CD4-positive, alpha-beta T cell treated with Interleukin-15 for 4 hours (primary cell): ENCODE results near the gene ART3.

Source experiments
- DNase-seq: peaks from one replicate; pipeline ENCODE4 v3.0.0-alpha.2; 2020; ENCODE audit warnings: low spot score

The ART3 gene

GRCh38 chr4:76072760-76073159 lies 1.7 kb upstream of the ART3 start:
- DNase-seq = no peak

- DNase-seq = no peak
Observed at GRCh38 chr4:76074993-76075600, 588 bp downstream of the ART3 start.

DNA sequence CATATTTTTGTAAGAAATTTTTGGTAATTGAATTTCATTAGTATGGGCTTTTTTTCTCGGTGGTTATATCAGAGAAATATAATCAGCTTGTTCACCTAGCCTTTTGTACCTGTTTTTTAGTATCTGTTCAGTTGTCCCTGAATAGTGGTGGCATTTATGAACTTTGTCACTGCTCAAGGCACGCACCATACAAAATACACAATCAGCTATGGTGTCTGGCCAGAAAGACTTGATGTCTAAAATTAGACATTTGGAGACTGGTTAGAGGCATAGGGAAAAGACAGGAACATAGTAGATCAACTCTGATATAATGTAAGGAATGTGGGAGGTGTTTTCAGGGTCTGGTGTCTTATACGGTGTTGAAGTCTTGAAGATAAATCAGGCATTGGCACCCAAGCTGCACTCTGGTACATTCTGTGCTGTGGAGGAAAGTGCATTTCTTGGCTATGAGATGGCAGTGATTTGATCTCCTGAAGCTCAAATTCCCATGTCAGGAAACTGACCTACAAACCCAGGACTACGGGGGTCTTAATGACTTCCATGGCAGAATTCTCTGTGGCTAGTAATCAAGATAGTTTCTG lies 3.6 kb downstream of the ART3 start:
- no peak for DNase-seq

- DNase-seq = no peak
Observed at GRCh38 chr4:76083386-76083988, 9.0 kb downstream of the ART3 start.

DNA sequence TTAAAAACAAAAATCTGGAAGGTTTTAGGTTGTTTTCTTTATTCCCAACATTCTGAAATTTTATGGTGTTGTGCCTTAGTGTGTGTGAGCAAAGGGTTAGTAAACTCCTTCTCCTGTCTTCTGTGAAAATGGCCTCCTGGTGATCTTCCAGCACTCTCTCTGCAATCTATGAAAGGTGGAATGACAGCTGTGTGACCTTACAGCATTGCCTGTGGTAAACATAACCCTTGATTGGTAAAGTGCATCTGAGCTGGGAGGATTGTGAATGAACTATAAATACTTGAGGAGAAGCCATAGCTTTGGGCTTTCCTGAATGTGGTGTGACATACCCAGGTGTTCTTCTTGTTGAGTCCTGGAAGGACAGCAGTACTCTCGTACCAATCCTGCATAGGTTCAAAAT lies 10.0 kb downstream of the ART3 start:
- DNase-seq = no peak

- DNase-seq = no peak
Observed at GRCh38 chr4:76087007-76087769, 12.7 kb downstream of the ART3 start.

DNA sequence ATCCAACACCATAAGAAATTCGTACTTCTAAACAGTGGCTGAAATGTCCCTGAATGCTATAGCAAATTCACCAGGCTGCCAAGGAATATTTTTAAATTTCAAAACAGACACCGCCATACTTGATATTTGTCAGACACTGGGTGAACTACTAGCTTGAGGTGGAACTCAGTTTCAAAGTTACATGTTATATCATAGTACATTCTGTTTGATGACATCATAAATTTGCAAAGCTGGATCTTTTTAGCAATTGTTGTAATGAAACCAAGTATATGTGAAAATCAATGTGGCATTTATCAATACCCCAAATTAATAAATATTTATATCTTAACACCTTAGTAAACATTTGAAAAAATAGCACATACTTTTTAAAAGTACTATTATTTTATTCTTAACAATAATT lies 14.2 kb downstream of the ART3 start:
- no peak for DNase-seq

- peak; percentile 3 for DNase-seq
Observed at GRCh38 chr4:76090241-76090691, 15.8 kb downstream of the ART3 start.

GRCh38 chr4:76091052-76091451 lies 16.5 kb downstream of the ART3 start:
- no peak for DNase-seq

- no peak for DNase-seq
Observed at GRCh38 chr4:76095568-76095967, 21.1 kb downstream of the ART3 start.

- DNase-seq = no peak
Observed at GRCh38 chr4:76096076-76096475, 21.6 kb downstream of the ART3 start.

- no peak for DNase-seq
Observed at GRCh38 chr4:76105652-76106051, 31.1 kb downstream of the ART3 start.

DNA sequence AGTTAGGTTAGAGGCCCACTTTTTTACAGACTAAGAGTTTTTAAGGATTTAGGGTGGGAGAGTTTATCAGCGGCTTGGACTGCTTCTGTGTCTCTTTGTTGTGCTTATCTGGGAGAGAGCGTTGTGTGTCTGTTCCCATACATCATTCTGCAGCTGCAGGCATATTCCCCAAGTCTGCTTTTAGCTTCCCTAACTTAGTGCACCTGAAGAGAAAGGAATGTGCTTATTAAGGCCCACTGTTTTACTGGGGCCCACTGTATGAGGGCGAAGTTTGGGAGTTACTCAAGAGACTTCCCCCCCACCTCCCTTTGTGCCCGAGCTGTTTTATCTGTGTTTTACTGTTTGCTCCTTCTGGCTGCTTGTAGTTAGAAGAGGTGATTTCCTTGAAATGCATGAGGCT lies 31.9 kb downstream of the ART3 start:
- DNase-seq = no peak

- DNase-seq = no peak
Observed at GRCh38 chr4:76108467-76109181, 34.1 kb downstream of the ART3 start.

GRCh38 chr4:76116821-76117220 lies 42.3 kb downstream of the ART3 start:
- no peak for DNase-seq

- DNase-seq = no peak
Observed at GRCh38 chr4:76117536-76117935, 43.0 kb downstream of the ART3 start.

GRCh38 chr4:76120199-76120598 lies 45.7 kb downstream of the ART3 start:
- DNase-seq = no peak

DNA sequence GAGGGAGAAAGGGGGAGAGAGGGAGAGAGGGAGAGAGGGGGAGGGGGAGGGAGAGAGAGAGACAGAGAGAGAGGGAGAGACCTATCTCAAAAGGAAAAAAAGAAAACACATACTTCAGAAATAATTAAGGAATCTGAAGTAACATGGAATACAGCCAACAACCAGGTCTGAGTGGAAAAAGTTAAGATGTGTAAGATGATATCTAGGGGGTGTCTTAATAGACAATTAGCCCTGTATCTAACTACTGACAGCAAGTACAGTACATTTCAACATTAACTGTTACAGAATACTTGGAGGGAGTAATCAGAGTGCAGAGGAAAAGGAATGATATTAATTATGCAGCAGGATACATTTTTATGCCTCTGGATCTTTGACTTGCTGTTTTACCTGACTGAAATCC lies 51.3 kb downstream of the ART3 start:
- DNase-seq = no peak

DNA sequence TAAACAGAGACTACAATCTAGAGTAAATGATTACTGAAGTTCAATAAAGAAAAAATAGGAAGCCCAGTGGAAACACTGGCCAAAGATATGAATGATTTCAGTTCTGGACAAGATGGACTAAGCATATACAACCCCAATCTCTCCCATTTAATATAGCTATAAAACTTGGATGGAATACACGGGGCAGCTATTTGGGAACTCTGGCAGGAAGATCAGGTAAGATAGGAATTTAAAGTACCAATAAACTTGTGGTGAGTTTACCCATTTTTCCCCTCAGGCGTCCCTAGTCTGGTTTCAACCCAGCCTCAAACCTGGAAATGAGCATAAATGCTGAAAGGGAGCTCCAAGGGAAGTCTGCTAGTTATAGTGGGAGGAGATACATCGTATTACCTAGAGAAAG lies 53.2 kb downstream of the ART3 start:
- no peak for DNase-seq

GRCh38 chr4:76141241-76141640 lies 66.7 kb downstream of the ART3 start:
- no peak for DNase-seq

DNA sequence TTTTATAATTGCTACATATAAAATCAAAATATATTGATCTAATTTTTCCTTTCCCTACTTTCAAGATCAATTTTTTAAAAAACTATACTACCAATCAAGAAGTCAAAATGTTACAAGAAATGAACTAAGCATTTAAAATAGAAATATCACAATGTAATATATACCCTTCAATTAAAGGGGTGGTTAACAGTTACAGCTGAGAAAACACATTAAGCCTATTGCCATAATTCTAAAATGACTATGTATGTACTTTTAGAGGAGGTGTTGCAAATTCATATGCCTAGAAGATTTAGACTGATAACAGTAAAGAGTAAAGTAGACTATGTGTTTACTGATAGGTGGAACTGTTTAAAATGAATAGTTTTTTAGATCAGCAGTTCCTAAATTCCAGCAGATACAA lies 70.0 kb downstream of the ART3 start:
- DNase-seq = no peak

DNA sequence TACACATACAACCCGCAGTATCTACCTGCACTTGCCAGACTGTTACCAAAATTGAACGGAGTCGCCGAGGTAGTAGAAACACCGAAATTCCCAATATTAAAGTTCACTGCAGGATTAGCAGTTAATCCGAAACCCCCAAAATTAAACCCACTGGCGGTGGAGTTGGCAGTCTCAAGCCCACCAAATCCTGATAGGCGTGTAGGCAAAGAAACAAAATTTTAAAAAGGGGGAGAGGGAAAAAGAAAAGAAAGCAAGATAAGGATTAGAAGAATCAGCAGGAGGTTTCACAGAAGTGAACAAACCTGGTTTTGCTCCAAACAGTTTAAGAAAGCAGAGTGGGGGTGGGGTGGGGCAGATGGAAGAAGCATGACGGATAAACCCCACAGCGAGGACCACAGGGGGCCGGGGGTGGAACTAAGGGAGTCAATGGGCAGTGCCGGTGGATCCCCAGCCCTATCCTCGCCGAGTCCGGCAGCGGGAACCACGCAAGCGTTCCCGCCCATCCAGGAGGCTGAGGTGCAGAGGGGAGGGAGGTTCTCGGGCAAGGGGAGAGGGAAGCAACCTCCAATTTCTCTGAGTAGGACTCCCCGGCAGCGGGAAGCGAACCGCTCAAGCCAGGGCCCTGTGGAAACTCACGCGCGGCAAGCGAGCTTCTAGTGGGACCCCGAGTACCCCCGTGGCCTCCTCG lies 73.1 kb downstream of the ART3 start:
- DNase-seq = peak; percentile 16
